ENCODE measurements around the gene MACROD1. TPM values are rescaled to one million over a fixed set of nuclear protein-coding genes. Genes with fewer than 3 reads are reported as not detected.
"Not testable (repeated sequence)": the region's sequence is repeated elsewhere in the genome, so short reads cannot be mapped to it uniquely, and the experiment has no call there.

The MACROD1 gene
- total RNA-seq, 1 experiment from 2014 or later, result 36.9 TPM

GRCh38 chr11:64163951-64164350 lies 2.0 kb downstream of the MACROD1 start (continued):
- no peak for TF ChIP-seq AR (CRISPR knock-in tag; IDR thresholded peaks at IDR 0.05)
- TF ChIP-seq, protein P1, sequence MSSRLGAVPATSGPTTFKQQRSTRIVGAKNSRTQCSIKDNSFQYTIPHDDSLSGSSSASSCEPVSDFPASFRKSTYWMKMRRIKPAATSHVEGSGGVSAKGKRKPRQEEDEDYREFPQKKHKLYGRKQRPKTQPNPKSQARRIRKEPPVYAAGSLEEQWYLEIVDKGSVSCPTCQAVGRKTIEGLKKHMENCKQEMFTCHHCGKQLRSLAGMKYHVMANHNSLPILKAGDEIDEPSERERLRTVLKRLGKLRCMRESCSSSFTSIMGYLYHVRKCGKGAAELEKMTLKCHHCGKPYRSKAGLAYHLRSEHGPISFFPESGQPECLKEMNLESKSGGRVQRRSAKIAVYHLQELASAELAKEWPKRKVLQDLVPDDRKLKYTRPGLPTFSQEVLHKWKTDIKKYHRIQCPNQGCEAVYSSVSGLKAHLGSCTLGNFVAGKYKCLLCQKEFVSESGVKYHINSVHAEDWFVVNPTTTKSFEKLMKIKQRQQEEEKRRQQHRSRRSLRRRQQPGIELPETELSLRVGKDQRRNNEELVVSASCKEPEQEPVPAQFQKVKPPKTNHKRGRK (CRISPR knock-in tag; IDR thresholded peaks at IDR 0.05; ENCODE audit: borderline replicate concordance), result no peak
- no peak for TF ChIP-seq SOX15 (CRISPR knock-in tag; IDR thresholded peaks at IDR 0.05)

- H3K4me3 Mint-ChIP-seq; H3K27ac Mint-ChIP-seq; ATAC-seq; H3K9me3 Mint-ChIP-seq; H3K27me3 Mint-ChIP-seq (ENCODE audit: low read depth); DNase-seq (ENCODE audit: low spot score); H3K36me3 Mint-ChIP-seq: not testable (repeated sequence)
- ChIA-PET POLR2A (interaction anchor here (0.8 to 1.0 kb wide), 2 partner anchors 22 to 23 kb away, joined by 3 to 4 read pairs; partner anchors contain the start of gene STIP1), CTCF (interaction anchor here (0.6 to 1.7 kb wide), 7 partner anchors 8 to 161 kb away, joined by 3 to 9 read pairs (median 3); no protein-coding TSS in a partner anchor)
- H3K4me1 Mint-ChIP-seq, result peaks cover 19% of the 10 kb centered on the region
Measured at GRCh38 chr11:64162769-64163168, 3.1 kb downstream of the MACROD1 start.

DNA sequence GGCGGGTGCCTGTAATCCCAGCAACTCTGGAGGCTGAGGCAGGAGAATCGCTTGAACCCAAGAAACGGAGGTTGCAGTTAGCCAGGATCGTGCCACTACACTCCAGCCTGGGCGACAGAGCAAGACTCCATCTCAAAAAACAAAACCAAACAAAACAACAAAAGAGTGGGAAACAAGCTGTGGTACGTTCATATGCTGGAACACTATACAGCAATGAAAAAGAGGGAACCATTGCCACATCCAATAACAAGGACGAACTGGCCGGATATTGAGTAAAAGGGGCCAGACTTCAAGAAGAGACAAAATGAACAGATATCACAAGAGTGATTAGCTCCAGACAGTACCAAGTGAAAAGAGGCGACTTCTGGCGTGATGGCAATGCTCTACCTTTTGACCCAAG lies 4.9 kb downstream of the MACROD1 start:
- ATAC-seq (no peak), DNase-seq (ENCODE audit: low spot score) (no peak)
- peaks cover 6% of the 10 kb centered on the region; the same call in 1 of the 2 replicates for H3K9me3 Mint-ChIP-seq
- peaks cover 8% of the 10 kb centered on the region; the same call in 1 of the 2 replicates for H3K36me3 Mint-ChIP-seq
- peaks cover 2% of the 10 kb centered on the region; the same call in 1 of the 2 replicates for H3K27me3 Mint-ChIP-seq (ENCODE audit: low read depth)
- peaks cover 12% of the 10 kb centered on the region for H3K4me1 Mint-ChIP-seq
- H3K27ac Mint-ChIP-seq, result no peak overlapping the region
- TF ChIP-seq, protein P1 (CRISPR knock-in tag; IDR thresholded peaks at IDR 0.05; ENCODE audit: borderline replicate concordance), result no peak
- TF ChIP-seq ZNF423 (CRISPR knock-in tag; IDR thresholded peaks at IDR 0.05) (no peak), CDX4 (CRISPR knock-in tag; IDR thresholded peaks at IDR 0.05; ENCODE audit: borderline replicate concordance) (no peak), SMAD3 (CRISPR knock-in tag; IDR thresholded peaks at IDR 0.05; ENCODE audit: borderline replicate concordance) (no peak), ATF1 (CRISPR knock-in tag; IDR thresholded peaks at IDR 0.05) (no peak), NFYB (CRISPR knock-in tag; conservative IDR thresholded peaks at IDR 0.05; ENCODE audit: low read depth) (no peak), GTF2I (CRISPR knock-in tag; conservative IDR thresholded peaks at IDR 0.05) (no peak), ZNF263 (CRISPR knock-in tag; IDR thresholded peaks at IDR 0.05; ENCODE audit: low read depth) (no peak), CREM (CRISPR knock-in tag; IDR thresholded peaks at IDR 0.05) (no peak), ARID4B (CRISPR knock-in tag; IDR thresholded peaks at IDR 0.05; ENCODE audit: borderline replicate concordance) (no peak), TEAD4 (CRISPR knock-in tag; IDR thresholded peaks at IDR 0.05) (no peak), JAZF1 (CRISPR knock-in tag; IDR thresholded peaks at IDR 0.05) (no peak), TP53 (CRISPR knock-in tag; IDR thresholded peaks at IDR 0.05) (no peak), NFE2L1 (CRISPR knock-in tag; IDR thresholded peaks at IDR 0.05) (no peak)
- TF ChIP-seq, protein P2, sequence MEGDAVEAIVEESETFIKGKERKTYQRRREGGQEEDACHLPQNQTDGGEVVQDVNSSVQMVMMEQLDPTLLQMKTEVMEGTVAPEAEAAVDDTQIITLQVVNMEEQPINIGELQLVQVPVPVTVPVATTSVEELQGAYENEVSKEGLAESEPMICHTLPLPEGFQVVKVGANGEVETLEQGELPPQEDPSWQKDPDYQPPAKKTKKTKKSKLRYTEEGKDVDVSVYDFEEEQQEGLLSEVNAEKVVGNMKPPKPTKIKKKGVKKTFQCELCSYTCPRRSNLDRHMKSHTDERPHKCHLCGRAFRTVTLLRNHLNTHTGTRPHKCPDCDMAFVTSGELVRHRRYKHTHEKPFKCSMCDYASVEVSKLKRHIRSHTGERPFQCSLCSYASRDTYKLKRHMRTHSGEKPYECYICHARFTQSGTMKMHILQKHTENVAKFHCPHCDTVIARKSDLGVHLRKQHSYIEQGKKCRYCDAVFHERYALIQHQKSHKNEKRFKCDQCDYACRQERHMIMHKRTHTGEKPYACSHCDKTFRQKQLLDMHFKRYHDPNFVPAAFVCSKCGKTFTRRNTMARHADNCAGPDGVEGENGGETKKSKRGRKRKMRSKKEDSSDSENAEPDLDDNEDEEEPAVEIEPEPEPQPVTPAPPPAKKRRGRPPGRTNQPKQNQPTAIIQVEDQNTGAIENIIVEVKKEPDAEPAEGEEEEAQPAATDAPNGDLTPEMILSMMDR (IDR thresholded peaks at IDR 0.05), result no peak
- TF ChIP-seq, protein P3, sequence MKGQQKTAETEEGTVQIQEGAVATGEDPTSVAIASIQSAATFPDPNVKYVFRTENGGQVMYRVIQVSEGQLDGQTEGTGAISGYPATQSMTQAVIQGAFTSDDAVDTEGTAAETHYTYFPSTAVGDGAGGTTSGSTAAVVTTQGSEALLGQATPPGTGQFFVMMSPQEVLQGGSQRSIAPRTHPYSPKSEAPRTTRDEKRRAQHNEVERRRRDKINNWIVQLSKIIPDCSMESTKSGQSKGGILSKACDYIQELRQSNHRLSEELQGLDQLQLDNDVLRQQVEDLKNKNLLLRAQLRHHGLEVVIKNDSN (CRISPR knock-in tag; IDR thresholded peaks at IDR 0.05), result no peak
- TF ChIP-seq, protein P4, sequence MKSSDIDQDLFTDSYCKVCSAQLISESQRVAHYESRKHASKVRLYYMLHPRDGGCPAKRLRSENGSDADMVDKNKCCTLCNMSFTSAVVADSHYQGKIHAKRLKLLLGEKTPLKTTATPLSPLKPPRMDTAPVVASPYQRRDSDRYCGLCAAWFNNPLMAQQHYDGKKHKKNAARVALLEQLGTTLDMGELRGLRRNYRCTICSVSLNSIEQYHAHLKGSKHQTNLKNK (CRISPR knock-in tag; IDR thresholded peaks at IDR 0.05), result no peak
- POLR2A ChIA-PET, result interaction anchor here (1.1 kb wide), 1 partner anchor 25 kb away, joined by 9 read pairs; the partner anchor contains the start of gene STIP1
- CTCF ChIA-PET, result no interaction called here
- no peak overlapping the region for H3K4me3 Mint-ChIP-seq

All from WTC11 (cell line).